HEK293 (cell line): Measurements from ENCODE around the gene FGD3.

Experiments used
- CTCF ChIP-seq: fragments of 450-650 bp; formaldehyde crosslinking; IDR thresholded peaks from 2 replicates; pipeline ENCODE4 v1.5.1; 2016; ENCODE audit warnings: missing biosample characterization, missing genetic modification characterization
- REST ChIP-seq: fragments of 450-650 bp; formaldehyde crosslinking; IDR thresholded peaks from 2 replicates; pipeline ENCODE4 v1.5.1; 2016; ENCODE audit warnings: missing biosample characterization, missing genetic modification characterization
- ZEB2 ChIP-seq: fragments of 450-650 bp; formaldehyde crosslinking; IDR thresholded peaks from 2 replicates; pipeline ENCODE4 v1.5.1; 2016; ENCODE audit warnings: missing biosample characterization, missing genetic modification characterization
- ZNF112 ChIP-seq: fragments of 450-650 bp; formaldehyde crosslinking; IDR thresholded peaks from 2 replicates; pipeline ENCODE4 v1.5.0; 2017; ENCODE audit warnings: missing biosample characterization, missing genetic modification characterization
- ZNF132 ChIP-seq: fragments of 450-650 bp; formaldehyde crosslinking; IDR thresholded peaks from 2 replicates; pipeline ENCODE4 v1.5.1; 2017; ENCODE audit warnings: missing biosample characterization, missing genetic modification characterization, borderline replicate concordance
- ZNF19 ChIP-seq: fragments of 450-650 bp; formaldehyde crosslinking; IDR thresholded peaks from 2 replicates; pipeline ENCODE4; 2016; ENCODE audit warnings: missing biosample characterization, missing genetic modification characterization, low read depth
- ZNF24 ChIP-seq: fragments of 450-650 bp; formaldehyde crosslinking; IDR thresholded peaks from 2 replicates; pipeline ENCODE4 v1.5.1; 2016; ENCODE audit warnings: missing biosample characterization, missing genetic modification characterization
- ZNF274 ChIP-seq, 2 experiments: fragments of 200-500 bp in 1 of 2; fragments of 450-650 bp in 1 of 2; sonication (Bioruptor generic) in 1 of 2; formaldehyde crosslinking in 1 of 2; IDR thresholded peaks; 2 replicates each; pipeline versions ENCODE4 v1.5.1 to v1.6.1; 2014 to 2016; ENCODE audit warnings: borderline replicate concordance in 1 of 2, inconsistent platforms in 1 of 2, low read length in 1 of 2, missing biosample characterization in 1 of 2, missing genetic modification characterization in 1 of 2
- ZNF76 ChIP-seq: fragments of 450-650 bp; formaldehyde crosslinking; IDR thresholded peaks from 2 replicates; pipeline ENCODE4; 2016; ENCODE audit warnings: low read depth, missing biosample characterization, missing genetic modification characterization, borderline replicate concordance
- ZNF830 ChIP-seq: fragments of 450-650 bp; IDR thresholded peaks from 2 replicates; pipeline ENCODE4 v1.5.0; 2018; ENCODE audit warnings: missing biosample characterization, missing genetic modification characterization, low read depth, mild to moderate bottlenecking, moderate library complexity

- TF ChIP-seq REST (tag by site-specific recombination), result no peak
- TF ChIP-seq CTCF (tag by site-specific recombination), result no peak
- TF ChIP-seq ZNF274 (IDR thresholded peaks at IDR 0.05; ENCODE audit: low read length), result no peak
- no peak for TF ChIP-seq ZNF274 (tag by site-specific recombination; IDR thresholded peaks at IDR 0.05; ENCODE audit: borderline replicate concordance)
- no peak for TF ChIP-seq ZNF112 (tag by site-specific recombination)
- no peak for TF ChIP-seq ZNF19 (tag by site-specific recombination)
- TF ChIP-seq ZNF24 (tag by site-specific recombination), result no peak
- no peak for TF ChIP-seq ZNF830 (tag by site-specific recombination)
- TF ChIP-seq ZNF132, result no peak
- no peak for TF ChIP-seq ZNF76 (tag by site-specific recombination)
- no peak for TF ChIP-seq ZEB2 (tag by site-specific recombination)
These were observed 133.1 kb downstream of the FGD3 start for GRCh38 chr9:93080406-93080805.
